Astrocyte of the spinal cord (primary cell): Measurements from ENCODE around the gene FXR2.

Experiments used
- DNase-seq: peaks from one replicate; pipeline ENCODE4 v3.0.0; 2011; ENCODE audit warnings: low read depth, low spot score
- H3K4me3 ChIP-seq: 2 replicates; pipeline ENCODE4 v1.5.1; 2011; ENCODE audit warnings: low read depth, mild to moderate bottlenecking, low read length, moderate library complexity
- CTCF ChIP-seq: IDR thresholded peaks from 2 replicates; pipeline ENCODE4 v1.5.1; 2012; ENCODE audit warnings: low read depth, mild to moderate bottlenecking, low read length, inconsistent platforms
- in situ Hi-C: cut with HindIII; loops from 2 replicates; pipeline ENCODE4 v1.10.0; 2017; ENCODE audit warnings: low sequenced_read_pairs

FXR2 gene

DNA sequence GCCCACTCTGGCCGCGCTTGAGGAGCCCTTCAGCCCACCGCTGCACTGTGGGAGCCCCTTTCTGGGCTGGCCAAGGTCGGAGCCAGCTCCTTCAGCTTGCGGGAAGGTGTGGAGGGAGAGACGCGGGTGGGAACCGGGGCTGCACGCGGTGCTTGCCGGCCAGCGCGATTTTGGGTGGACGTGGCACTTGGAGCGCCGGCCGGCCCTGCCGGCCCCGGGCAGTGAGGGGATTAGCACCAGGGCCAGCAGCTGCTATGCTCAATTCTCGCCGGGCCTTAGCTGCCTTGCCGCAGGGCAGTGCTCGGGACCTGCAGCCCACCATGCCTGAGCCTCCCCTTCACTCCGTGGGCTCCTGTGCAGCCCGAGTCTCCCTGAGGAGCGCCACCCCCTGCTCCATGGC is 26.1 kb upstream of the FXR2 start:
- no peak overlapping the region for H3K4me3 ChIP-seq
- DNase-seq = no peak
- in situ Hi-C loops = no loop called here
- TF ChIP-seq CTCF = no peak

DNA sequence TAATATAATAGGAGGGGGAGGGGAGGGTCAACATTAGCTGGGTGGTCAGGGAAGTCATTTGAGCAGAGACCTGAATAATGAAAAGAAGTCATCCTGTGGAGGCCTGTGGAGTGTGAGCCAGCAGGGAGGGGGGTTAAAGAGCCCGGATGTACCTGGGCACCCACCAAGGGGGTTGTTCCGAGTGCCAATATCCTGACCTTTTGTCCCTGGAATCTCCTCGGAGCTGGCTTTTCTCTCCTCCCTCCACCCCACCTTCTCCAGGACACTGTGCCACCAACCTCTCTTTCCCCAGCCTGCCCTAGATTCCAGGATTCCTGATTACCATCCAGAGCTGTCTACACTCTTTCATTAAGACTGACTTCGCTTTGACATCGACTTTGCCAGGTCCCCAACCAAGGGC is 21.5 kb upstream of the FXR2 start:
- no peak for DNase-seq
- no peak overlapping the region for H3K4me3 ChIP-seq
- TF ChIP-seq CTCF = no peak
- in situ Hi-C loops = no loop called here

DNA sequence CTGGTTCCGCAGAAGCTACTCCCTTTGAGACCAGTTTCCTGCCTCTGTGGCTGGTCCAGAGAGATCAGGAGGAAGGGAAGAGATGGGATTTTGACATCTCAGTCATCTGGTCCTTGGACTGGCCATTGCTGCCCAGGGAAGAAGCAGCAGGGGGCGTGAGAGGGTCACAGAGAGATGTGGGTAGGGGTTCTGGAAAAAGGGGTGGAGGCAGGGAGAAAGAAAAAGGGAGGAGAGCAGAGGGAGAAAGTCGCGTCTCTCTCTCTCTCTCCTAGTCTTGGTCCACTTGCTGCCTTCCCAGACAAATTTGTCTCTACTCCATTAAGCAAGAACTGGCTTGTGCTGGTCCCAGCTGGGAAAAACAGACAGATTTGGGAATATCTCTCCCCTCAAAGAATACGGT is 19.7 kb upstream of the FXR2 start:
- in situ Hi-C loops = no loop called here
- no peak overlapping the region for H3K4me3 ChIP-seq
- TF ChIP-seq CTCF = peak; percentile 70
- DNase-seq = peak; percentile 9

DNA sequence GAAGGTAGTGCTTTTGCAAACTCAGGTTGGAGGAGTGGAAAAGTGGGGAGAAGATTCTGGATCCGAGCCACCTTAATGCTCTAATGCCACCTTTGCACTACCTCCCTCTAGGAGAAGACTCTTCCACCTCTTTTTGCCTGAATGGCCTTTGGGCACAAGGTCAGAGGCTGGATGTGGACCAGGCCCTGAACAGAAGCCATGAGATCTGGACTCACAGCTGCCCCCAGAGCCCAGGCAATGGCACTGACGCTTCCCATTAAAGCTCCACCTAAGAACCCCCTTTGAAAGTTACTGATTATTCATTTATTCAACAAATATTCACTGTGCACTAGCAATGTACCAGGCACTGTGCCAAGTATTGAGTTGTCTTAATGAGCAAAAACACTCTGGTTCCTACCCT is 18.4 kb upstream of the FXR2 start:
- DNase-seq = no peak
- in situ Hi-C loops = no loop called here
- no peak overlapping the region for H3K4me3 ChIP-seq
- TF ChIP-seq CTCF = no peak

GRCh38 chr17:7632492-7632894 is 17.8 kb upstream of the FXR2 start:
- no peak overlapping the region for H3K4me3 ChIP-seq
- peak; percentile 60 for TF ChIP-seq CTCF
- DNase-seq = peak; percentile 39
- in situ Hi-C loops = no loop called here

GRCh38 chr17:7631398-7632380 is 17.0 kb upstream of the FXR2 start:
- no peak overlapping the region for H3K4me3 ChIP-seq
- no peak for DNase-seq
- TF ChIP-seq CTCF = no peak
- in situ Hi-C loops = no loop called here
